Measurements from ENCODE around the gene WASF3.

DNA sequence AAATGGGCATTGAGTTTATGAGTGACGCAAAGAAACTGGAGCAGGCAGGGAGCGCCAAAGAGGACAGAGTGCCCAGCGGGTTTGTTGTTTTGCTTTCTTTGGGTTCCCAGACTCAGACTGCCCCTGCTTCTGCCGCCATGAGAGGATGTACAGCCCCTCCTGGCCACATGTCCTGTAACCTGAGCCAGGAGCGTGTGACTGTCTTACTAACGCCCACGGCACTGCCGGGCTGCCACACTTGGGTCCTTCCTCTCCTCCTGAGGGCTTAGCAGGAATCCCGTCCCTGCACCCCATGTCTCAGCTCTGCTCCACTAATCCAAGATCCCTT is 122.6 kb downstream of the WASF3 start:
- no peak for TF ChIP-seq EP300 (IDR thresholded peaks at IDR 0.05; ENCODE audit: low read depth)
- TF ChIP-seq, protein P1, sequence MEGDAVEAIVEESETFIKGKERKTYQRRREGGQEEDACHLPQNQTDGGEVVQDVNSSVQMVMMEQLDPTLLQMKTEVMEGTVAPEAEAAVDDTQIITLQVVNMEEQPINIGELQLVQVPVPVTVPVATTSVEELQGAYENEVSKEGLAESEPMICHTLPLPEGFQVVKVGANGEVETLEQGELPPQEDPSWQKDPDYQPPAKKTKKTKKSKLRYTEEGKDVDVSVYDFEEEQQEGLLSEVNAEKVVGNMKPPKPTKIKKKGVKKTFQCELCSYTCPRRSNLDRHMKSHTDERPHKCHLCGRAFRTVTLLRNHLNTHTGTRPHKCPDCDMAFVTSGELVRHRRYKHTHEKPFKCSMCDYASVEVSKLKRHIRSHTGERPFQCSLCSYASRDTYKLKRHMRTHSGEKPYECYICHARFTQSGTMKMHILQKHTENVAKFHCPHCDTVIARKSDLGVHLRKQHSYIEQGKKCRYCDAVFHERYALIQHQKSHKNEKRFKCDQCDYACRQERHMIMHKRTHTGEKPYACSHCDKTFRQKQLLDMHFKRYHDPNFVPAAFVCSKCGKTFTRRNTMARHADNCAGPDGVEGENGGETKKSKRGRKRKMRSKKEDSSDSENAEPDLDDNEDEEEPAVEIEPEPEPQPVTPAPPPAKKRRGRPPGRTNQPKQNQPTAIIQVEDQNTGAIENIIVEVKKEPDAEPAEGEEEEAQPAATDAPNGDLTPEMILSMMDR (IDR thresholded peaks at IDR 0.05) = no peak
- no peak for TF ChIP-seq POLR2A (IDR thresholded peaks at IDR 0.05)

Data from transverse colon (tissue), 3 donors.